Endodermal cell (in vitro differentiated cells): ENCODE results near the gene MB21D2. TPM values are rescaled to one million over a fixed set of nuclear protein-coding genes. Genes with fewer than 3 reads are reported as not detected.

Experiments used
- DNase-seq: peaks from one replicate; pipeline ENCODE4 v3.0.0-alpha.2; 2017
- H3K27ac ChIP-seq: 2 replicates; pipeline ENCODE4 v1.5.1; 2013; ENCODE audit warnings: mild to moderate bottlenecking, low read depth, low read length, moderate library complexity
- H3K27me3 ChIP-seq: 2 replicates; pipeline ENCODE4 v1.6.1; 2013; ENCODE audit warnings: mild to moderate bottlenecking, low read length, moderate library complexity; ENCODE audit not compliant: insufficient read depth, control insufficient read depth, poor library complexity, severe bottlenecking
- H3K36me3 ChIP-seq: 2 replicates; pipeline ENCODE4 v1.7.0; 2013; ENCODE audit warnings: mild to moderate bottlenecking, low read length, moderate library complexity; ENCODE audit not compliant: control insufficient read depth, insufficient read depth
- H3K4me1 ChIP-seq: one replicate; pipeline ENCODE4 v1.7.0; 2013; ENCODE audit warnings: low read length; ENCODE audit not compliant: control insufficient read depth, insufficient read depth
- H3K4me3 ChIP-seq: 2 replicates; pipeline ENCODE4 v1.5.1; 2013; ENCODE audit warnings: mild to moderate bottlenecking, low read length, moderate library complexity
- H3K9ac ChIP-seq: 2 replicates; pipeline ENCODE4 v1.6.1; 2013; ENCODE audit warnings: mild to moderate bottlenecking, low read length, moderate library complexity; ENCODE audit not compliant: poor library complexity, severe bottlenecking; ENCODE audit errors: extremely low read depth
- H3K9me3 ChIP-seq: 2 replicates; pipeline ENCODE4 v1.6.1; 2013; ENCODE audit warnings: mild to moderate bottlenecking, low read length, moderate library complexity; ENCODE audit not compliant: control insufficient read depth
- H3K27ac Mint-ChIP-seq: 2 replicates; pipeline ENCODE4 v1.8.0; 2020; ENCODE audit warnings: mixed read lengths
- H3K27me3 Mint-ChIP-seq: 2 replicates; pipeline ENCODE4 v1.8.0; 2021; ENCODE audit warnings: mild to moderate bottlenecking, mixed read lengths; ENCODE audit not compliant: insufficient read depth
- H3K36me3 Mint-ChIP-seq: 2 replicates; pipeline ENCODE4 v1.8.0; 2020; ENCODE audit warnings: low read depth, mixed read lengths
- H3K4me1 Mint-ChIP-seq: 2 replicates; pipeline ENCODE4 v1.8.0; 2020; ENCODE audit warnings: mixed read lengths
- H3K4me3 Mint-ChIP-seq: 2 replicates; pipeline ENCODE4 v1.8.0; 2020; ENCODE audit warnings: mild to moderate bottlenecking, moderate library complexity, mixed read lengths
- H3K9me3 Mint-ChIP-seq: 2 replicates; pipeline ENCODE4 v1.8.0; 2020; ENCODE audit warnings: mild to moderate bottlenecking, mixed read lengths
- WGBS, 2 experiments: methylation state at CpG; one replicate each; pipeline versions ENCODE4 v1.1.5 to v1.1.7; 2013; ENCODE audit warnings: missing lambda C conversion rate in 2 of 2, mixed read lengths in 1 of 2; ENCODE audit not compliant: insufficient coverage in 1 of 2, insufficient read length in 1 of 2; 5-methylcytosine and 5-hydroxymethylcytosine counted together
- total RNA-seq, 2 donors: library from RNA; stranded (reverse); fragmentation: NEBNext Ultra II Directional in 1 of 2; extraction: Animal tissue kit (Norgen Biotek cat#: 25700) in 1 of 2; gene quantifications; 2 replicates in 1 of 2; 3 replicates in 1 of 2; pipeline ENCODE4 v1.2.1, GENCODE V29; 2021
- TF ChIP-seq, protein P1 (sequence below): fragments of 200-600 bp; sonication (generic); conservative IDR thresholded peaks from 2 replicates; pipeline ENCODE4 v1.5.0; 2021; ENCODE audit warnings: antibody characterized with exemption, mild to moderate bottlenecking

MB21D2 gene
- total RNA-seq, 2 donors from 2014 or later, result 5.7 to 6.9 TPM

DNA sequence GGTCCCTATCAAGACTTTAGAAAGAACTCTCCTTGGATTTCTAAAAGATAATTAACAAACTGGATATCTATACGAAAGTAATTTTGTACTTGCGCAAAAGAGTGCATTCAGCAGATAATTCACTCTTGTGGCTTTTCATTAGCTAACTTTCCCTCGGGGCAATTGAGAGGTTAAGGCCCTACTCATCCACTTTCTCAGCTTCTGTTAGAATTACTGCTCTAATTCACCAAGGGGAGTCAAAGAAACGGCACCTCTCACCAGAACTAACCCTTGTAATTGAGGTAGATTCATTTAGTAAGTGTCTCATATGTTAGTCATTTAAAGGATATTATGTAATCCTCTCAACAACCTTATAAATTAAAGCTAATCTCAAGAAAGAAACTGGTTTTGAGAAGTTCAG lies 22.5 kb upstream of the MB21D2 start:
- no peaks in the 10 kb centered on the region for H3K27me3 Mint-ChIP-seq
- DNase-seq, result no peak
- H3K9me3 Mint-ChIP-seq, result no peaks in the 10 kb centered on the region
- H3K9me3 ChIP-seq, result no peaks in the 10 kb centered on the region
- H3K27ac ChIP-seq, result no peak overlapping the region
- H3K27me3 ChIP-seq, result no peaks in the 10 kb centered on the region
- H3K4me3 ChIP-seq, result no peak overlapping the region
- H3K9ac ChIP-seq, result no peak overlapping the region
- TF ChIP-seq, protein P1, sequence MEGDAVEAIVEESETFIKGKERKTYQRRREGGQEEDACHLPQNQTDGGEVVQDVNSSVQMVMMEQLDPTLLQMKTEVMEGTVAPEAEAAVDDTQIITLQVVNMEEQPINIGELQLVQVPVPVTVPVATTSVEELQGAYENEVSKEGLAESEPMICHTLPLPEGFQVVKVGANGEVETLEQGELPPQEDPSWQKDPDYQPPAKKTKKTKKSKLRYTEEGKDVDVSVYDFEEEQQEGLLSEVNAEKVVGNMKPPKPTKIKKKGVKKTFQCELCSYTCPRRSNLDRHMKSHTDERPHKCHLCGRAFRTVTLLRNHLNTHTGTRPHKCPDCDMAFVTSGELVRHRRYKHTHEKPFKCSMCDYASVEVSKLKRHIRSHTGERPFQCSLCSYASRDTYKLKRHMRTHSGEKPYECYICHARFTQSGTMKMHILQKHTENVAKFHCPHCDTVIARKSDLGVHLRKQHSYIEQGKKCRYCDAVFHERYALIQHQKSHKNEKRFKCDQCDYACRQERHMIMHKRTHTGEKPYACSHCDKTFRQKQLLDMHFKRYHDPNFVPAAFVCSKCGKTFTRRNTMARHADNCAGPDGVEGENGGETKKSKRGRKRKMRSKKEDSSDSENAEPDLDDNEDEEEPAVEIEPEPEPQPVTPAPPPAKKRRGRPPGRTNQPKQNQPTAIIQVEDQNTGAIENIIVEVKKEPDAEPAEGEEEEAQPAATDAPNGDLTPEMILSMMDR, result no peak
- no peak overlapping the region for H3K27ac Mint-ChIP-seq
- H3K4me1 ChIP-seq, result no peaks in the 10 kb centered on the region
- H3K36me3 ChIP-seq, result no peaks in the 10 kb centered on the region
- no peaks in the 10 kb centered on the region for H3K36me3 Mint-ChIP-seq
- WGBS, 2 experiments, result 88 to 94% methylated on average over 2 to 3 of the region's 4 CpGs
- no peaks in the 10 kb centered on the region for H3K4me1 Mint-ChIP-seq
- no peak overlapping the region for H3K4me3 Mint-ChIP-seq

DNA sequence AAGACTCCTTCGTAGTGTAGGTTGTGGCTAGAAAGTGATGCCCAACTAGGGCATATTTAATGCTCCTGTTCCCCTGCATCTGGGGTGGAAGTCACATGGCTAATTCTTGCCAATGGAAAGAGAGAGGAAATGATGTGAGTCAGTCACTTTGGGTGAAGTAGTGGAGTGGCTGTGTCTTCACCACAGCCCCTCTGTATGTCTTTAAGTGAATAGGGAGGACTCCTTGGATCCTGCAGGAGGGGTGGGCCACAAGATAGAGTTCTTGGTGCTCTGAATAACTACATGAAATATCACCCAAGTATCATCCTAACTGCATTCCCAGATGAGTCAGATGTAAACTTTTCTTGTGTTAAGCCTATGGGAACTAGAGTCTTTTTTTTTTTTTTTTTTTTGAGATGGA lies 17.8 kb upstream of the MB21D2 start:
- Histone ChIP-seq H3K36me3 (no peaks in the 10 kb centered on the region), H3K4me1 (peaks cover 2% of the 10 kb centered on the region), H3K9me3 (no peaks in the 10 kb centered on the region), H3K27me3 (no peaks in the 10 kb centered on the region), H3K4me3 (no peak overlapping the region), H3K9ac (no peak overlapping the region), H3K27ac (no peak overlapping the region)
- Mint-ChIP-seq H3K36me3 (no peaks in the 10 kb centered on the region), H3K27me3 (no peaks in the 10 kb centered on the region), H3K4me1 (peaks cover 4% of the 10 kb centered on the region), H3K27ac (no peak overlapping the region), H3K9me3 (no peaks in the 10 kb centered on the region), H3K4me3 (no peak overlapping the region)
- no peak for DNase-seq
- WGBS, 2 experiments, result 96% methylated on average over 1 of the region's 1 CpG; no CpG with 5 or more reads in 1 of the 2 experiments
- TF ChIP-seq, protein P1, result no peak

DNA sequence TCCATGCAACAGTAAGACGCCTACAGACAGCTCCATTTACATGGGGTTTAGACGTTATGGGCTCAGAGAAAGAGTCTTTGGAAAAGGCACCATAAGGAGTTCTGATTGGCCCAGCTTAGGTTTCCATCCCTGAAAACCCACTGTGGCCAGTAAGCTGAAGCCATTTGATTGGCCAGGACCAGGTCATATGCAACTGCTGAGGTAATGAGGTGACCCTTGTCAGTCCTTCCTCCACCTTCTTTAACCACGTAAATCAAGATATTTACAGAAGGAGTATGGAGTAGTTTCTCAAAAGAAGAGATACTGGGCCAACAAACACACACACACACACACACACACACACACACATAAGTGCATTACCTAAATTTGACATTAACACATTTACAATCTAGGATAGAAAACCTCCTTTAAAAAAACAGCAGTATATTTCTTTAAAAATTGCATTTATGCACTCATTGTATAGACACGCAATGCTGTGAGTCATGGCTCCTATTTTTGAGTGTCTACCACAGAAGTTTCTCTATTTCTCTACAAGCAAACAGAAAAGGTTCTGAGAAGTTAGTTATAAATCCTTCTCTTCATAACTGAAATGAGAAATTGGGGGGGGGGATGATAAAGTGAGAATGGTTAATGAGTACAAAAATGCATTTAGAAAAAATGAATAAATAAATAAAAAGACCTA lies 16.3 kb upstream of the MB21D2 start:
- H3K4me1 Mint-ChIP-seq, result peaks cover 11% of the 10 kb centered on the region
- TF ChIP-seq, protein P1, result no peak
- no peaks in the 10 kb centered on the region for H3K9me3 Mint-ChIP-seq

More for the DNA sequence above, 16.3 kb upstream of the MB21D2 start:
- no peak overlapping the region for H3K4me3 ChIP-seq
- H3K9me3 ChIP-seq, result no peaks in the 10 kb centered on the region
- no peaks in the 10 kb centered on the region for H3K36me3 Mint-ChIP-seq
- WGBS, 2 experiments, result 67 to 93% methylated on average over 2 to 3 of the region's 4 CpGs
- no peak overlapping the region for H3K4me3 Mint-ChIP-seq
- no peaks in the 10 kb centered on the region for H3K27me3 ChIP-seq
- H3K27me3 Mint-ChIP-seq, result no peaks in the 10 kb centered on the region
- H3K27ac Mint-ChIP-seq, result no peak overlapping the region
- DNase-seq, result no peak
- H3K9ac ChIP-seq, result no peak overlapping the region
- no peak overlapping the region for H3K27ac ChIP-seq
- H3K36me3 ChIP-seq, result no peaks in the 10 kb centered on the region
- H3K4me1 ChIP-seq, result peaks cover 9% of the 10 kb centered on the region
